CD8-positive, alpha-beta memory T cell (primary cell): ENCODE results near the gene TMEM143. TPM values are rescaled to one million over a fixed set of nuclear protein-coding genes. Genes with fewer than 3 reads are reported as not detected.

Source experiments
- CTCF ChIA-PET: fragments of 350-600 bp; sonication (Branson Sonifier 250); formaldehyde crosslinking; loops from one replicate; lab custom pipeline; 2021; ENCODE audit warnings: antibody characterized with exemption; lab: Charles Lee
- POLR2A ChIA-PET: fragments of 350-600 bp; sonication (Branson Sonifier 250); formaldehyde crosslinking; loops from one replicate; lab custom pipeline; 2021; ENCODE audit warnings: antibody characterized with exemption; lab: Charles Lee
- DNase-seq, 5 donors: peaks; one replicate each; pipeline versions ENCODE4 v3.0.0 to v3.0.0-alpha.2; 2020 to 2022; ENCODE audit warnings: mixed read lengths in 1 of 5
- H3K27ac ChIP-seq: one replicate; pipeline ENCODE4 v1.7.0; 2013; ENCODE audit warnings: low read depth, mild to moderate bottlenecking, low read length, moderate library complexity
- H3K27me3 ChIP-seq: 2 replicates; pipeline ENCODE4 v1.7.0; 2013; ENCODE audit warnings: low read length, mild to moderate bottlenecking; ENCODE audit not compliant: insufficient read depth, poor library complexity, severe bottlenecking
- H3K36me3 ChIP-seq: 2 replicates; pipeline ENCODE4 v1.7.0; 2013; ENCODE audit warnings: mild to moderate bottlenecking, low read length, moderate library complexity; ENCODE audit not compliant: insufficient read depth
- H3K4me1 ChIP-seq: 2 replicates; pipeline ENCODE4 v1.7.0; 2013; ENCODE audit warnings: mild to moderate bottlenecking, low read length, moderate library complexity; ENCODE audit not compliant: insufficient read depth
- H3K4me3 ChIP-seq: 2 replicates; pipeline ENCODE4 v1.7.0; 2013; ENCODE audit warnings: mild to moderate bottlenecking, low read length
- H3K9me3 ChIP-seq: 2 replicates; pipeline ENCODE4 v1.7.0; 2013; ENCODE audit warnings: mild to moderate bottlenecking, low read length
- H3K27ac Mint-ChIP-seq, 8 donors: one replicate each; pipeline ENCODE4 v1.8.0; 2020 to 2021; ENCODE audit warnings: mixed read lengths in 8 of 8, mild to moderate bottlenecking in 6 of 8, inconsistent platforms in 3 of 8, moderate library complexity in 3 of 8
- H3K27me3 Mint-ChIP-seq, 2 donors: one replicate each; pipeline ENCODE4 v1.8.0; 2020 to 2021; ENCODE audit warnings: mixed read lengths in 2 of 2, mild to moderate bottlenecking in 1 of 2, moderate library complexity in 1 of 2
- H3K36me3 Mint-ChIP-seq, 3 donors: one replicate each; pipeline ENCODE4 v1.8.0; 2020 to 2021; ENCODE audit warnings: mixed read lengths in 3 of 3, inconsistent platforms in 1 of 3, mild to moderate bottlenecking in 1 of 3
- H3K4me1 Mint-ChIP-seq, 3 donors: one replicate each; pipeline ENCODE4 v1.8.0; 2020 to 2021; ENCODE audit warnings: mixed read lengths in 3 of 3, inconsistent platforms in 1 of 3, mild to moderate bottlenecking in 1 of 3
- H3K4me3 Mint-ChIP-seq, 7 donors: one replicate each; pipeline ENCODE4 v1.8.0; 2020 to 2021; ENCODE audit warnings: mixed read lengths in 7 of 7, mild to moderate bottlenecking in 6 of 7, moderate library complexity in 4 of 7, inconsistent platforms in 2 of 7
- H3K9me3 Mint-ChIP-seq, 5 donors: one replicate each; pipeline ENCODE4 v1.8.0; 2020 to 2022; ENCODE audit warnings: mixed read lengths in 5 of 5, mild to moderate bottlenecking in 3 of 5, moderate library complexity in 2 of 5, inconsistent platforms in 1 of 5
- polyA plus RNA-seq: library from polyadenylated mRNA; unstranded; fragments of 300-500 nt; fragmentation: Illumina TruSeq; gene quantifications from one replicate; pipeline ENCODE4 v1.2.3, GENCODE V29; 2021
- total RNA-seq, 2 experiments: library from RNA; stranded (reverse); gene quantifications; one replicate each; pipeline ENCODE4 v1.2.3, GENCODE V29; 2021

The TMEM143 gene
- total and polyA plus RNA-seq, 3 experiments from 2014 or later, result 9.2 to 15.8 (median 11.4) TPM

DNA sequence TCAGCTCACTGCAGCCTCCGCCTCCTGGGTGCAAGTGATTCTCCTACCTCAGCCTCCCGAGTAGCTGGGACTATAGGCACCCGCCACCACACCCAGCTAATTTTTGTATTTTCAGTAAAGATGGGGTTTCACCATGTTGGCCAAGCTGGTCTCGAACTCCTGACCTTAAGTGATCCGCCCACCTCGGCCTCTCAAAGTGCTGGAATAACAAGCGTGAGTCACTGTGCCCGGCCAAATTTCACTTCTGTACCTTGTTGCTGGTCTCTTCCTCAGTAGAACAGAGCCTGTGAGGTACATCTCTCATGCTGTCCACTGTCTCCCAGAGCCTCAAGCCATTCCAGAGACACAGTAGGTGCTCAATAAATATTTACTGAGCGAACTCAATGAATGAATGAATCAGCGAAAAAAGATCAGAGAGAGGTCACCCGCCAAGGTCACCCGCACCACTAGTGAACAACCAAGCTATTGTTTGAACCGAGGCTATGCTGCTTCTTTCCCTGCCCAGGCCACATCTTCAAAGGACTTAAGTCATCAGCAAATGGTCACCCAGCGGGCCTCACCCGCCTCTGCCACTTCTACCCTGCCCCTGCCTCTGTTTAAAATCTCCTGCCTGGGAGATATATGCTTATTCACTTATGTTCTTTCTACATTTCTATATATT lies 9.3 kb downstream of the TMEM143 start:
- no peaks in the 10 kb centered on the region for H3K36me3 ChIP-seq
- no peaks in the 10 kb centered on the region for H3K4me1 ChIP-seq
- Mint-ChIP-seq H3K36me3 (peaks cover 4 to 12% (median 5%) of the 10 kb centered on the region in 3 donors), H3K27me3 (no peaks in the 10 kb centered on the region), H3K27ac (no peak overlapping the region), H3K4me1 (peaks cover 0 to 3% (median 0%) of the 10 kb centered on the region in 3 donors), H3K4me3 (no peak overlapping the region), H3K9me3 (no peaks in the 10 kb centered on the region)
- H3K27me3 ChIP-seq, result no peaks in the 10 kb centered on the region
- H3K4me3 ChIP-seq, result no peak overlapping the region
- POLR2A ChIA-PET, result no interaction called here
- no peak for DNase-seq
- CTCF ChIA-PET, result interaction anchor here (1.2 kb wide), 1 partner anchor 9 kb away, joined by 5 read pairs; no protein-coding TSS in a partner anchor
- no peaks in the 10 kb centered on the region for H3K9me3 ChIP-seq
- no peak overlapping the region for H3K27ac ChIP-seq

DNA sequence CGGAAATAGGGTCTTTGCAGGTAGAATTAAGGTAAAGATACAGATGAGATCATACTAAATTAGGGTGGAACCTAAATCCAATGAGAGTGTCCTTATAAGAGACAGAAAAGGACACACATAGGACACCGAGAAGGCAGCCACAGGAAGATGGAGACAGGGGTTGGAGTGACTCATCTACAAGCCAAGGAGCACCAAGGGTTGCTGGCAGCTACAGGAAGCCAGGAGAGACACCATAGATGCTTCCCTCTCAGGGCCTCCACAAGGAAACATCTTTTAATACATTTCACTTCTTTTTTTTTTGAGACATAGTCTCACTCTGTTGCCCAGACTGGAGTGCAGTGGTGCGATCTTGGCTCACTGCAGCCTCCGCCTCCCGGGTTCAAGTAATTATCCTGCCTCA lies 10.1 kb downstream of the TMEM143 start:
- peaks cover 0 to 3% (median 0%) of the 10 kb centered on the region in 3 donors for H3K4me1 Mint-ChIP-seq
- H3K27ac Mint-ChIP-seq, result peak overlapping the region in 1 of 8 donors; percentile 36
- peaks cover 3 to 9% (median 4%) of the 10 kb centered on the region in 3 donors for H3K36me3 Mint-ChIP-seq
- Histone ChIP-seq H3K36me3 (no peaks in the 10 kb centered on the region), H3K27ac (no peak overlapping the region), H3K27me3 (no peaks in the 10 kb centered on the region), H3K4me1 (no peaks in the 10 kb centered on the region), H3K9me3 (no peaks in the 10 kb centered on the region), H3K4me3 (no peak overlapping the region)
- H3K4me3 Mint-ChIP-seq, result no peak overlapping the region
- ChIA-PET CTCF (interaction anchor here (1.2 kb wide), 1 partner anchor 9 kb away, joined by 5 read pairs; no protein-coding TSS in a partner anchor), POLR2A (no interaction called here)
- DNase-seq, result no peak
- H3K27me3 Mint-ChIP-seq, result no peaks in the 10 kb centered on the region
- no peaks in the 10 kb centered on the region for H3K9me3 Mint-ChIP-seq

DNA sequence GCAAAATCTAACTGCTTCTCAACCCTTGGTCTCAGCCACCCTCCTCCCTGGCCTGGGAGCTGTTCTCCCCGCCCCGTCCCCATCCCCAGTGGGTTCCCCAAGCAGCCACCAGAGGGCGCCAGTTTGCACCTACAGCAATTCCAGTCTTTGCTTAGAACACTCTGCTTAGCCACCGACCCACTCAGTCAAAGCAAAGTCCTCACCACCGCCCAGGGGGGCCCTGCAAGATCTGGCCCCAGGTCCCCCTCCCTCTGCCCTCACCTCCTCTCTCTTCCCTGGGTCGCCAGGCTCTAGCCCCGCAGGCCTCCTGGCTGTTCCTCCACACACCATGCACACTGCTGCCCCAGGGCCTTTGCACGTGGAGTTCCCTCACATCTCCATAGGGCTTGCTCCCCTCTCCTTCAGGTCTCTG lies 12.4 kb downstream of the TMEM143 start:
- peaks cover 0 to 3% (median 3%) of the 10 kb centered on the region in 3 donors for H3K4me1 Mint-ChIP-seq
- no peak overlapping the region for H3K4me3 ChIP-seq
- no peaks in the 10 kb centered on the region for H3K27me3 ChIP-seq
- H3K4me3 Mint-ChIP-seq, result no peak overlapping the region
- CTCF ChIA-PET, result interaction anchor here (0.6 to 1.3 kb wide), 3 partner anchors 17 to 149 kb away, joined by 3 to 8 read pairs (median 3); partner anchors contain the start of gene KDELR1
- peaks cover 0 to 10% (median 6%) of the 10 kb centered on the region in 3 donors for H3K36me3 Mint-ChIP-seq
- POLR2A ChIA-PET, result no interaction called here
- no peaks in the 10 kb centered on the region for H3K9me3 Mint-ChIP-seq
- H3K4me1 ChIP-seq, result no peaks in the 10 kb centered on the region
- H3K36me3 ChIP-seq, result no peaks in the 10 kb centered on the region
- H3K27ac Mint-ChIP-seq, result peak overlapping the region in 3 of 8 donors; percentile 23 to 85 (median 65)
- H3K27ac ChIP-seq, result no peak overlapping the region
- no peaks in the 10 kb centered on the region for H3K9me3 ChIP-seq
- DNase-seq, result peak; percentile 58 to 82 (median 67)
- no peaks in the 10 kb centered on the region for H3K27me3 Mint-ChIP-seq

DNA sequence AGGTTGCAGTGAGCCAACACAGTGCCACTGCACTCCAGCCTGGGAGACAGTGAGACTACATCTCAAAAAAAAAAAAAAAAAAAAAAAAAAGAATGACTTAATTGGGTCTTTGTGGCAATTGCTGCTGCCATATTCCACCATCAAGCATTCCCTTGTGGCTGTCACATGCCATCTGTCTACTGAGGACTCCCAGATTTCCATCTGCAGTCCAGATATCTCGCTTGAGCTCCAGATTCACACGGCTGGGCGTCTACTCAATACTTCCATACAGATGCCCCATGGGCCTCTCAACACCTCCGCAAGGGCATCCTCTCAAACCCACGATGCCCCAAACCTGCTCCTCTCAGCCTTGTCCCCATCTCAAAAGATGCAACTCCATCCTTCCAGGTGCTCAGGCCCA lies 12.9 kb downstream of the TMEM143 start:
- H3K27ac ChIP-seq, result no peak overlapping the region
- DNase-seq, result no peak
- ChIA-PET CTCF (interaction anchor here (0.6 to 1.3 kb wide), 4 partner anchors 17 to 150 kb away, joined by 3 to 8 read pairs (median 4); partner anchors contain the start of gene KDELR1), POLR2A (no interaction called here)
- H3K4me3 Mint-ChIP-seq, result no peak overlapping the region
- H3K4me3 ChIP-seq, result no peak overlapping the region
- H3K4me1 Mint-ChIP-seq, result peaks cover 0 to 3% (median 3%) of the 10 kb centered on the region in 3 donors
- H3K36me3 ChIP-seq, result no peaks in the 10 kb centered on the region
- no peaks in the 10 kb centered on the region for H3K9me3 ChIP-seq
- no peaks in the 10 kb centered on the region for H3K27me3 ChIP-seq
- peaks cover 0 to 10% (median 7%) of the 10 kb centered on the region in 3 donors for H3K36me3 Mint-ChIP-seq
- H3K4me1 ChIP-seq, result no peaks in the 10 kb centered on the region
- peak overlapping the region in 1 of 8 donors; percentile 23 for H3K27ac Mint-ChIP-seq
- H3K27me3 Mint-ChIP-seq, result no peaks in the 10 kb centered on the region
- no peaks in the 10 kb centered on the region for H3K9me3 Mint-ChIP-seq

DNA sequence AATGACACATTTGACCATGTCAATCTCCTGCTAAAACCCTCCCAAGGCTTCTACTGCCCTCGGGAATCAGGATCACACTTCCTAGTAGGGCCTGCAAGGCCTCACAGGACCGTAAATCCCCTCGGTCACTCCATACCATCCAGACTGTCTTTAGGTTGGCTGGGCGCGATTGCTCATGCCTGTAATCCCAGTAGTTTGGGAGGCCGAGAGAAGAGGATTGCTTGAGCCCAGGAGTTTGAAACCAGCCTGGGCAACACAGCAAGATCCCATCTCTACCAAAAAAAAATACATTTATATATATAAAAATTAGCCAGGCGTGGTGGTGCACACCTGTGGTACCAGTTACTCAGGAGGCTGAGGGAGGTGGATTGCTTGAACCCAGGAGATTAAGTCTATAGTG lies 15.0 kb downstream of the TMEM143 start:
- no peaks in the 10 kb centered on the region for H3K36me3 ChIP-seq
- Mint-ChIP-seq H3K4me1 (peaks cover 0 to 3% (median 3%) of the 10 kb centered on the region in 3 donors), H3K27ac (no peak overlapping the region), H3K4me3 (no peak overlapping the region), H3K36me3 (peaks cover 0 to 12% (median 7%) of the 10 kb centered on the region in 3 donors), H3K27me3 (no peaks in the 10 kb centered on the region), H3K9me3 (no peaks in the 10 kb centered on the region)
- no peak overlapping the region for H3K27ac ChIP-seq
- no peaks in the 10 kb centered on the region for H3K4me1 ChIP-seq
- POLR2A ChIA-PET, result interaction anchor here (0.7 kb wide), 1 partner anchor 36 kb away, joined by 3 read pairs; no protein-coding TSS in a partner anchor
- no peaks in the 10 kb centered on the region for H3K27me3 ChIP-seq
- CTCF ChIA-PET, result interaction anchor here (1.6 kb wide), 1 partner anchor 145 kb away, joined by 4 read pairs; no protein-coding TSS in a partner anchor
- no peak overlapping the region for H3K4me3 ChIP-seq
- H3K9me3 ChIP-seq, result no peaks in the 10 kb centered on the region
- no peak for DNase-seq

DNA sequence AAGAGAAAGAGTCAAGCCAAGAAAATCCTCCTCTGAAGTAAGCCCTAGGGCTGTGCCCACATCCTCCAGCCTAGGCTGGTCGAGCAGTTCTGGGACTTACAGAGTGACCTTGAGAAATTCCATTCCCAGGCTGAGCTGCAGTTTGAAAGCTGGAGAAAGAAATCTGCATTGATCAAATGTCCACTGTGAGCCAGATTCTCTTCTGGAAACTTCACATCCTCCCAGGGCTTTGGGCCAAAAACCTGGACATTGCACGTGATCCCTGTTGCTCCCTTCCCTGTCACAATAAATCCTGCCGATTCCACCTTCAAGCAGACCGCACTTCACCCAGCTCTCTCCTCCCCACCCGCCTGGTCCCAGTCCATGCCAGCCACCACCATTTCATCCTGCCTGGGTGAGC lies 15.7 kb downstream of the TMEM143 start:
- H3K9me3 ChIP-seq, result no peaks in the 10 kb centered on the region
- no peak overlapping the region for H3K27ac ChIP-seq
- peaks cover 0 to 15% (median 7%) of the 10 kb centered on the region in 3 donors for H3K36me3 Mint-ChIP-seq
- no peaks in the 10 kb centered on the region for H3K4me1 ChIP-seq
- no peaks in the 10 kb centered on the region for H3K27me3 ChIP-seq
- H3K27ac Mint-ChIP-seq, result no peak overlapping the region
- peaks cover 0 to 3% (median 3%) of the 10 kb centered on the region in 3 donors for H3K4me1 Mint-ChIP-seq
- CTCF ChIA-PET, result interaction anchor here (0.9 to 1.6 kb wide), 2 partner anchors 14 to 144 kb away, joined by 3 to 4 read pairs; no protein-coding TSS in a partner anchor
- H3K36me3 ChIP-seq, result no peaks in the 10 kb centered on the region
- no peak overlapping the region for H3K4me3 Mint-ChIP-seq
- no peaks in the 10 kb centered on the region for H3K9me3 Mint-ChIP-seq
- POLR2A ChIA-PET, result no interaction called here
- H3K4me3 ChIP-seq, result no peak overlapping the region
- DNase-seq, result no peak
- no peaks in the 10 kb centered on the region for H3K27me3 Mint-ChIP-seq

DNA sequence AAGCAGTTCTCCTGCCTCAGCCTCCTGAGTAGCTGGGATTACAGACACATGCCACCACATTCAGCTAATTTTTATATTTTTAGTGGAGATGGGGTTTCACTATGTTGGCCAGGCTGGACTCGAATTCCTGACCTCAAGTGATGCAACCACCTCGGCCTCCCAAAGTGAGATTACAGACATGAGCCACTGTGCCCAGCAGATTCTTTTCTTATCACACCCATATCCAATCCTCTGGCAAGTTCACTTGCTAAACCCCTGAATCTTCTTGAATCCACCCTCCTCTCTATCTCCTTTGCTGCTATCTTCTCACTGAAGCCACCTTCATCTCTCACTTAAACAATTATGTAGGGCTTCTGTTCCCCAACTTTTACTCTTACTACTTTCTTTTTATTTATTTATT lies 17.5 kb downstream of the TMEM143 start:
- Mint-ChIP-seq H3K27ac (peak overlapping the region in 1 of 8 donors; percentile 1), H3K4me3 (no peak overlapping the region), H3K36me3 (peaks cover 0 to 24% (median 7%) of the 10 kb centered on the region in 3 donors), H3K4me1 (peaks cover 0 to 3% (median 2%) of the 10 kb centered on the region in 3 donors), H3K27me3 (no peaks in the 10 kb centered on the region), H3K9me3 (no peaks in the 10 kb centered on the region)
- Histone ChIP-seq H3K9me3 (no peaks in the 10 kb centered on the region), H3K4me3 (no peak overlapping the region), H3K36me3 (no peaks in the 10 kb centered on the region), H3K27me3 (no peaks in the 10 kb centered on the region), H3K27ac (no peak overlapping the region), H3K4me1 (no peaks in the 10 kb centered on the region)
- no peak for DNase-seq
- CTCF ChIA-PET, result interaction anchor here (1.4 kb wide), 1 partner anchor 12 kb away, joined by 6 read pairs; no protein-coding TSS in a partner anchor
- POLR2A ChIA-PET, result no interaction called here

DNA sequence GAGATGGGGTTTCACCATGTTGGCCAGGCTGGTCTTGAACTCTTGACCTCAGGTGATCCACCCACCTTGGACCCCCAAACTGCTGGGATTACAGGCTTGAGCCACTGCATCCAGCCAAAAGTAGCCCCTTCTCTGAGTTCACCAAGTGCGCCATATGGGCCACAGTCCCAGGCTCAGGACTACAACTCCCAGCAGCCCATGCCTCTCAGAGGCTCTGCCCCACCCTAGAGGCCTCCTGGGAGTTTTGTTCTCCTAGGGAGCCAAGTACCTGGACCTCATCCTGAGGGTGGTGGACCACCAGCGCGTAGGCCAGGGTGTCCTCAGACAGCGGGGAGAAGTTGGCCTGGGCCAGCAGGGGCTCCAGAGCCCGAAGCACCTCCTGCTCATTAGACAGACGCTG lies 18.8 kb downstream of the TMEM143 start:
- Histone ChIP-seq H3K4me1 (no peaks in the 10 kb centered on the region), H3K27ac (no peak overlapping the region), H3K36me3 (no peaks in the 10 kb centered on the region), H3K9me3 (no peaks in the 10 kb centered on the region), H3K4me3 (no peak overlapping the region), H3K27me3 (no peaks in the 10 kb centered on the region)
- peaks cover 0 to 26% (median 7%) of the 10 kb centered on the region in 3 donors for H3K36me3 Mint-ChIP-seq
- H3K27ac Mint-ChIP-seq, result no peak overlapping the region
- no peak overlapping the region for H3K4me3 Mint-ChIP-seq
- H3K27me3 Mint-ChIP-seq, result no peaks in the 10 kb centered on the region
- POLR2A ChIA-PET, result no interaction called here
- no peaks in the 10 kb centered on the region for H3K9me3 Mint-ChIP-seq
- peaks cover 0 to 3% (median 0%) of the 10 kb centered on the region in 3 donors for H3K4me1 Mint-ChIP-seq
- no peak for DNase-seq
- CTCF ChIA-PET, result no interaction called here
